NCI-H2171 (cell line): ENCODE data around the gene TMEM123.

Source experiments
- DNase-seq: peaks from one replicate; lab custom pipeline; 2025; lab: John Stamatoyannopoulos, UW

Gene TMEM123

DNA sequence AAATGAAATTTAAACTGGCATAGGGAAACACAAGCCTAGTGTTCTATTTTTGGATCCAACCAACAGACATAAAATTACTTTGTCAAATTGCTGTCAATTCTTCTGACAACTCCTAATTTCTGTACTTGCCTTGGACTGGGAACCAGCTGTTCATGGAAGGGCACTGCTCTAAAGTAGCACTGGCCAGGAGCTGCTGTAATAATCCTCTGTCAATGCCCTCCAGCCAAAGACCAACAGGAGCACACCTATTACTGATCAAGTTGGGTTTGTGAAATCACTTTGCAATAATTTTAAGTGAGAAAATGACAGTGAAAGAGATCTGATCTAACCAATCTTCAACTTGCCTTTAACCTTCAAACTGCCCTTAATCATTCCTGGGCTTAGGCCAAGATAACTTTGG, 18.9 kb upstream of the TMEM123 start:
- no peak for DNase-seq

DNA sequence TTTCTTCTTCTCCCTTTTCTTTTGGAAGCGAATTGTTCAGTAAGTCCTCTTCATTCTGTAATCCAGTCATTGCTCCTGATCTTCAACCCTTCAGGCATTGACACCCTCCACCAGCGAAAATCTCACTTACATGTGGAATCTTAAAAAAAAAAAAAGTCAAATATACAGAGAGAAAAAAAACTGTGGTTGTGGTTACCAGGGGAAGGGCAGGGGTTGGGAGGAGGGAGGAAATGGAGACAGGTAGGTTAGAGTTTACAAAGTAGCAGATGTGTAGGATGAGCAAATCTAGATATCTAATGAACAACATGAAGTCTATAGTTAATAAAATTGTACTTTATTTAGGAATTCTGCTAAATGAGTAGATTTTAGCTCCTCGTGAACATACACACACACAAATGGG, 17.7 kb upstream of the TMEM123 start:
- no peak for DNase-seq

DNA sequence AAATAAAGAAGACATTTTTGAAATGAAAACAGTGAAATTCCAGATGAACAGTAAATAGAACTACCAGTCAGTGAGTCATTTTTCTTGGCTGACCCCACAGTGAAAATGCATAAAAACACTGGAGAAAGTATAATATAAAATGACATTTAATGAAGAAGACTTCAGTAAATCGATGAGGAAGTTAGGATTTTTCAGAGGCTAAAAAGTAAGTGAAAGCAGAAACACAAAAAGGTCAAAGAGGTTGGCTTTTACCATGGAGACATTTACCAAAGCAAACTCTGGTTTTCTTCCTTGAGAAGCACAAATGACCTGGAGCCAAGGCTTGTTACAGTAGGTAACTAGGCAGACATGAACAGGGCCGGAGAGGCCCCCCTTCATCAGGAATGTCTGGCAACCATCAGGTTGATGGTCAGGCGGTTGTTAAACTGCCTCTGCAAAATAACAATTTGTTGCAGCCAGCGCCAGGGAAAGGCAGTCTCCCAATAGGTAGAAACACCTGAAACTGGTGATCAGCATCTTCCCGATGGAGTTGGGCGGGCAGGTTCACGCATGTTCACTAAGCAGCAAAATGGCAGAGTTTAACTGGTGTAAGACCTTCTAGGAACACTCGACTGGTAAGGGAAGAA, 16.7 kb upstream of the TMEM123 start:
- no peak for DNase-seq

DNA sequence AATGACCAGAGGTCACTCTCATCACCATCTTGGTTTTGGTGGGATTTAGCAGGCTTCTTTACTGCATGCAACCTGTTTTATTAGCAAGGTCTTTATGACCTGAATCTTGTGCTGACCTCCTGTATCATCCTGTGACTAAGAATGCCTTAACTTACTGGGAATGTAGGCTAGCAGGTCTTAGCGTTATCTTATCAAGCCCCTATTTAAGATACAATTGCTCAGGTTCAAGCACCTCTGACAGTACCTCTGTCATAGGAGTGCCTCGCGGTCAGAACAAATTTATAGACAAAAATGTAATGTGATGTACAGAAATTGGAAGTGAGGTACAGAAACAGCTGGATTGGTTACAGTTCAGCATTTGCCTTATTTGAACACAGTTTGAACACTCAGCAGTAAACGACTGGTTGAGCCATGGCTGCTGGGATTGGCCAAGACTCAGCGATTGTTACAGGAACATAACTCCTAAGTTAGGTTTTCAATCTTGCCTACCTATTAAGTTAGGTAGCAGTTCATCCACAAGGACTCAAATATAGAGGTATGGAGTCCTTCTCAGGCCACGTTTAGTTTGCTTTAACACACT, 16.1 kb upstream of the TMEM123 start:
- DNase-seq, result no peak

DNA sequence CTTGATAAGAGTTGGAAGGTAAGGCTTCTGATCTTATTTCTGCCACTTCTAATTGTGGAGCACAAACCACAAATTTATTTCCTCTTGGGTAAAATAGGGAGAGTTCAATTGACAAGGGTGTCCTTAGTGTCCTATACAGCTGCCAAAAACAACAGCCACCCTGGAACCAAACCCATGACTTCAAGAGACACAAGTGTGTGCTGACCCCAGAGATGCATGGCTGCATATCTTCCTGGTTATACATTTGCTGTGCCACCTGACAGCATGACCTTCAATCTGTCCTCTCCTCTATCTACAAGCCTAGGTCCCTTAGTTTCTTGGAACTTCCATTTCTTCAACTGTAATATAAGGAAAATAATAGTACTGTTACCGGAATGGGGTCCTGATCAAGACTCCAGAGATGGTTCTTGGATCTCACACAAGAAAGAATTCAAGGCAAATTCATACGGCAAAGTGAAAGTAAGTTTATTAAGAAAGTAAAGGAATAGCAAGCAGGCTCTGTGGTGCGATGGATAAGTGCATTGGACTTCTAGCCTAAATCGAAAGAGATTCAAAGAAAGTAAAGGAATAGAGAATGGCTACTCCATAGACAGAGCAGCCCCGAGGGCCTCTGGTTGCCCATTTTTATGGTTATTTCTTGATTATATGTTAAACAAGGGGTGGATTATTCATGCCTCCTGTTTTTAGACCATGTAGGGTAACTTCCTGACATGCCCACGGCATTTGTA, 15.5 kb upstream of the TMEM123 start:
- no peak for DNase-seq

DNA sequence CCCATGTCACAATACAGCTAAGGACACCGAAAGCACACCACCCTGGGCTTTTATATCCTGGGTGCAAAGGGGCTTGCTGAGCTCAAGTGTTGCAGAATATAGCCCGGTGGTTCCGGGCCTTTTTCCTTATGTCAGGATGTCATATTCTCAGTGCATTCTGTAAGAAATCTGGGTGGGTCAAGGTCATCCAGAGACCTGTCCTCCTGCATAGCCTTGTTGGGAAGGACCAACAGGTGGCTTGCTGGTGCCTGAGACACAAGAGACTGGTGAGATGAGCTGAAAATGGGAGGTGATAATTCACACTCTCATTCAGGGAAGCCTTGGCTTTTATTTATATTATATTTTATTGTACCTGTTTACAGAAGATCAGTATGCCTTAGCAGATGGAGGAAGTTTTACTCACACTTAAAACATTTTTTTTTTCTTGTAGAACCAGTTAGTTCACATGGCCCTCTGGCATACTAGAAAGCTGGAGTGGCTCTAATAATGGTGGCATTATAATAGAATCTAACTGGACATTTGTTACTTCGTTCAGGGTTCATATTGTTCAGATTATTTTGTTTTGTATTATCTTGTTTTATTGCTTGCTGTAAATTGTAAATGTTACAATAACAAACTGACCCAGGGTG, 14.6 kb upstream of the TMEM123 start:
- no peak for DNase-seq

DNA sequence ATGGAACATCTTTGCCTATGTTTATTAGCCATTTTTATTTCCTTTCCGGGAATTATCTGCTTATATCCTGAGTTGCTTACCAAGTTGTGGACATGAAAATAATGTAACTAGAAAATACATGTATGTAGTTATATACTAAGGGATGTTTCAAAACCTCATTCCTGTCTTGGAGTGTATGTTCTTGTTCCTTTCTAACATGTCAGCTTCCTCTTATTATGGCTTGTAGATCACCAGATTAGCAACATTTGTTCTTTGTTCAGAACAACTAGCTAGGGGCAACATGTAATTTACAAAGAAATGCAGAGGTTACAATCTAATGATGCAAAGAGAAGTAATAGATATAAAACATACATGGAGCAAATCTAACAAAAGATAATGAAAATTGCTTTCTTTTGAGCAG, 13.1 kb upstream of the TMEM123 start:
- DNase-seq, result no peak

DNA sequence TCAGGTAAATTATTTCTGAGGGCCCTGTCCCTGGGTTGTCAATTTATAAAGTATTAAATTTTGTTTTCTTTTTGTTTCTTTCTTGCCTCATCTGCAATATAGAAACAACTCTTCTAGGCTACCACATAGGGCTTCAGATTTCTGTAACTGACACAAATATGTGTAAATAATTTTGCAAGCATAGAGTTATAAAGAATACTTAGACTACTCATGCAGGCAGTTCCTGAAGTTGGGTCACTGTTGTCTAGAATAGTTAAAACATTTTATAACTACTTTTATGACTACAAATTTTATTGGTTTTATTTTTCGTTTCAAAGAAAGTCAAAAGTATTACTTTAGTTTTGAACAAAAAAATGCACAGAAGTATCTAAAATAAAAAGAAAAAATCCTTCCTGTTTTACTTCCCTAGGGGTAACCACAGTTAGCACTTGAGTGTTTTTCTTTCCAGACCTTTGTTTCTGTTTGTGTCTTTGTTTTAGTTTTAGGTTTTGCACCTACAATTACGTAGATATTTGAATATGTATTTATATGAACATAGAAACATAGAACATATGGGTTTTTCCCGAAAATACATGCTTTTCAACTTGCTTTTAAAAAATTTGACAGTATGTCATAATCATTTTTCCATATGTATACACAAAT, 12.4 kb upstream of the TMEM123 start:
- DNase-seq, result no peak

DNA sequence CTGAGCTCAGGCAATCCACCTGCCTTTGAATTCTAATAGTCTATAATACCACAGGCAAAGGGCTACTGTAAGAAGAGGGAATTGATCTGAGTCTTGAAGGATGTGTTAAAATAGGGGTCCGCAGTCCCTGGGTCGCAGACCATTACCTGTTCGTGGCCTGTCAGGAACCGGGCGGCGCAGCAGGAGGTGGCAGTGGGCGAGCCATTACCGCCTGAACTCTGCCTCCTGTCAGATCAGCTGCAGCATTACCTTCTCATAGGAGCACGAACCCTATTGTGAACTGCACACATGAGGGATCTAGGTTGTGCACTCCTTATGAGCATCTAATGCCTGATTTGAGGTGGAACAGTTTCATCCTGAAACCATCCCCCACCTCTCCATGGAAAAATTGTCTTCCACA, 11.5 kb upstream of the TMEM123 start:
- DNase-seq, result no peak

DNA sequence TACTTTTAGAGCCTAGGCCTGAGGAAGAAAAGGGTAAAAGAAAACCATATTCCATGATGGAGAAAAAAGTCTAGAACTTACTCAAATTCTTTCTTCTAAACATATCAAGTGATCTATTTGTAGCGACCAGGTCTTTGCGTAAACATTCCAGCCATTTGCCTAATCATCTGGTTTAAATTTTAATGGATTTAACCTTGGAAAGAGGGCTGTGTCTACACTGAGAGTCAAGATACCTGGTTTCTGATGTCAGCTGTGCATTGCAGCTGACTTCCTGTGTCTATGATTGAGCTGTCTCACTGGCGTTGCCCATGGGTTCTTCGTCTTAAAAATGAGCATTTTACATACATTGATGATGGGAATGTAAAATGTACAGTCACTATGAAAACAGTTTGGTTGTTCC, 10.0 kb upstream of the TMEM123 start:
- no peak for DNase-seq

DNA sequence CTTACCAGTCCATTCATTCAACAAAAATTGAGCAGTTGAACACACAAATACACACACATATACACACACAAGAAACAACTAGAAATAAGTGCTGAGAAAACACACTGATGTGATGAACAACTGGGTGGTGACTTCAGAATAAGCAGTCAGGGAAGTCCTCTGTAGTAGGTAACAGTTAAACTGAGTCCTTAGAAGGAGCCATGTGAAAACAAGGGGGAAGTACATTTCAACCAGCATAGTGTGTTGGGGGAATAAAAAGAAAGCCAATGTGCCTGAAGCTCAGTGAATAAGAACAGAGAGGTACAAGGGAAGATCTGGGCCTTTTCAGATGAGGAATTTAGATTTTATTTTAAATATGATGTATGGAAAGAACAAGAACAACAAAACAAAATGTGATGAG, 6.8 kb upstream of the TMEM123 start:
- no peak for DNase-seq

DNA sequence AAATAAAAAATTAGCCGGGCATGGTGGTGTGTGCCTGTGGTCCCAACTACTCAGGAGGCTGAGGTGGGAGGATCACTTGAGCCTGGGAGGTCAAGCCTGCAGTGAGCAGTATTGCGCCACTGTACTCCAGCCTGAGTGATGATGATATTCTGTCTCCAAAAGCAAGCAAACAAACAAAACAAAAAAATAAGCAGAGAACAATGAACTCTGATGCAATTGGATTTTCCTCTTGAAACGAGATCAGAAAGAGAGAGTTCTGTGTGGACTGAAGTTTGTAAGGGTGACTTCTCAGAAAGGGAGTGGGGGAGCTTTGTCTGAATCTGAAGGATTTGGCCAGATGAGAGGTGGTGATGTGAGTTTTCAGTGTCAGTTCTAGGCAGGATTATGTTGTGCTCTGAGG, 6.0 kb upstream of the TMEM123 start:
- no peak for DNase-seq

DNA sequence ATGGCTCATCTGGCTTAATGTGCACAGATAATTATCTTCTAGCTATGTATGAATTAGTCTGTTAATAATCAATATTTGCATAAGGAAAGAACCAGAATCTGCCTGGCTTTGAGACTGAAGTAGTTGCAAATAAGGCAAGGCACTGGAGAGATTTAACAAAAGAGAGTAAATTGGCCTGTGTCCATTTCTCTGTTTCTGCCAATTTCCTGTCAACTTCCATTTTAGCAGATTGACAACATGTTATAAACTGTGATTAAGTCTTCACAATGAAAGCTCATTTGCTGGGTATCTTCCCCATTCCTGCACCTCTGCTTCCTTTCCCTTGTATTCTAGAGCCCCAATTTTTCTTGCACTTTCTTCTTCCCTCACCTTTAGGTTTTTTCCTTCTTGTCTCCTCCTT, 5.3 kb upstream of the TMEM123 start:
- no peak for DNase-seq

DNA sequence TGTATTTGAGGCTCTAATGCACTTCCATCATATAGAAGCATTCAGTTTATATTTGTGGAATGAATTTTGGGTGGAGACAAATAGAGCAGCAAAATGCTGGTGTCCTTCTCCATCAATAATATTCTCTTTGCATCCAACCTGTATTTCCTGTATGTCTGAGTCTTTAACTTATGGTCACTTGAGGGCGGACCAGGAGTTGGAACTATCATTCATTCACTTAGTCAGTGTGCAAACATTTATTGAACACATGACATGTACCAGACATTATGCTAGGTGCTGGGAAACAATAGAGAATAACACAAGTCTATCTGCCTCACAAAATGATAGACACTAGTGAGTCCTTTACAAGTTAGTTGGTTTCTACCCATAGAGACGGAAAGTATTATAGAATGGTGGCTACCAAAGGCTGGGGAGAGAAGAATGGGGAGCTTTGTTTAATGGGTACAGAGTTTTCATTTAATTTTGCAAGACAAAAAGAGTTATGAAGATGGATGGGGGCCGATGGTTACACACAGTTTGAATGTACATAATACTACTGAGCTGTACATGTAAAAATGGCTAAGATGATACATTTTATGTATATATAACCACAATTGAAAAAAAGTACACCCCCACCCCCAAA, 4.6 kb upstream of the TMEM123 start:
- DNase-seq, result no peak

DNA sequence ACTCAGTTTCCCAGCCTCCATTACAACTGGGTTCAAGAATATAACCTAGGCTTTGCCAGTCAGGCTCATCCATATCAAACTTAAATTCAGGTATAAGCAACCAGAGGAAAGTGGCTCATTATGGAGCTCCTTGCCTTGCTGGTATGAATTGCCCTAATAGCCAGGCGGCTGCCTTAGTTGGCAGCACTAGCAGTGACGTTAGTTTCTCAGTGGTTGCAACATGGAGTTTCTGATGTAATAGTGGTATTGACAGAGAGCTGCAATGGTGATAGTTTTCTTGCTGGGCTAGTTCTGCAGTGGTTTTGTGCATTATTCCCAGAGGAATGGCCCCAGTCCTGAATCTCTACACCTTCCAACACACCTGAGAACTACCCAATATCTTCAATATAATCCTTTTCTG, 3.8 kb upstream of the TMEM123 start:
- no peak for DNase-seq

DNA sequence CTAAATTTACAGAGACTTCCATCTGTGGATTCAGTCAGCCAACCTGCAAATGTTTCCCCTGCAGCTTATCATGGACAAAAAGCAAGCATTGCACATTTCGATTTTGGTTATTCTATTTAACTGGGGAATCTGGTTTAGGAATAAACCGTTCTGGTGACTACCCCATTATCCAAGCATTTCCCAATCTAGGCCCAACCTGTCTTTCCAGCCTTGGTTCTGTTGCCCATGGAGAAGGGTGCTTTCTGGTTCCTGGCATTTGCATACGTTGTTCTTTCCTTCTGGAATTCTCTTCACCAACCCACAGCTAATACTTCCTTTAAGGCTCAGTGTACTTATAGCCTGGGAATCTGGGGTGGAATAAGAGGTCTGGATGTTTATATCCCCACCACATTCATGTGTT, 1.4 kb upstream of the TMEM123 start:
- DNase-seq, result no peak

DNA sequence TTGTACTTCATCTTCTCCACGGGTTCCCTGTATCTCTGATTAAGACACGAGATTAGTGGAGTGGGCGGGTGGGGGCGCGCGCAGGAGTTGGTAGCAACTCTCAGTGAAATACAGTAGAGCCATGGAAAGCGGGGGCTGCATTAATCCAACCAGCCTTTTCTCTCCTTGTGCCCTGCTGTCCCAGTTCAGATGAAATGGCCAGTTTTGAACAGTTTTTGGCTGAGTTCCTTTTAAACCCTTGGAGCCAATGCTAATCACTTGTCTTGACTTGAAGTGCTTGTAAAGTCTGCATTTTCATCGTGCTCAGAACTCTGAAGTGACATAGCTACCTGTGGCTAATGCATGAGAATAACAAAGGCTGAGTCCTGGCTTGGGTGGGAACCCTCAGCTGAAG, 734 bp upstream of the TMEM123 start:
- DNase-seq, result no peak

DNA sequence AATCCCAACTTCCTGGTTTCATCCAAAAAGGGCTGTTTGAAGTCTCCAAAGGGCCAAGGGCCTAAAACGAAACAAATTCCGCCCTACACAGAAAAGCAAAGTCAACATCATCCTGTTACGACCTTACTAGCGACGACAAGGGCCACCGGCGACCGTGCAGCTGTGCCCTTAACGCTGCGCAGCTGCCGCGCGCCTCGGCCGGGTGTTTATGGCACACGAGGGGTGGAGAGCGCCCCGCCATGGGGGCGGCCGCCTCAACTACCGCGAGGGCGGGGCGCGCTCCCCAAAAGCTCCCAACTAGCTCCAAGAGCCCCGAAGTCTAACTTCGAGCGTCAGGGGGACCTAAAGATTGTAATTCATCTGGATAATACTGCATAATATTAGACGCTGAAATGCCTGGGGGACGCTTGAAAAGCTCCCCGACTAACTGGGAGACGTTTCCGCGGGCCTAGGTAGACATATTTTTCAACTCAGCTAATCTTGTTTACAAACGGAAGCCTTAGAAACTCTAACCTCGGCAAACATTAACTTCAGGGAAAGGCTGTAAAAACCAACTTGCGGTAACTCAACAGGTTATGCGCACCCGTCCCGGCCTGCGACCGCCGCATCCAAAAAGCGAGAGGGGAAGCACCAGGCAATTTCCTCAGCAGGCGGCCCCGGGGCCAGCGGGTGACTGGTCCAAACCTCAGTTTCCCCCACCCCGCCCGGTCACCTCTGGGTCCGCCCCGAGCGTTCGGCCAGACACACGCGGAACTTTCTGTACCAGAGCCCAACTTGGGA, 694 bp downstream of the TMEM123 start:
- DNase-seq, result peak; percentile 24

DNA sequence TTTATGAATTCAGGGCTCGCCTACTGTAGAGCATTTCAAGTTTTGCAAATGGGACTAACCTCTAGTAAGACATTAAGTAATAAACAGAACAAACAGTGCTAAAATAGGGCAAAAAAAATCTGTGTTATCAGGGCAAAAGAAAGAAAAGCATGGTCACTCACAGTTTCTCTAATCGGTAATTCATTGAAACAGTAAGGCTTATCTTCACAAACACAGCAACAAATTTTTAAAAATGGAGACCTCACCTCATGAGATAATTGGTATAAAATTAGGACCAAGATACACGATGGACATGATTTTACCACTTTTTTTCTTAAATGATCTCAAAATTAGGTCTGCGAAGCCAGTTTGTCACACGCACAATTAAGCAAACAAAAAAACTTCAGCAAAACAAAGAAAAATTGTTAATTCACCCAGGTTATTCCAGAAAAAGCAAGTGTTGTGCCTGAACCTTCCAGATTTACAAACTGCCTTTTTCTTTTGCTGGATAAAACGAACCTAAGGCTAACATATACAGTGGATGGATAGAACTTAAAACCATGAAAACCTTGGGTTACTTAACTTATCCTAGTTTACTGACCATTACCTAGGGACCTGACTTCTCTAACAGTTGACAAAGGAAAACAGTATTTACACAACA, 1.4 kb downstream of the TMEM123 start:
- DNase-seq, result no peak

DNA sequence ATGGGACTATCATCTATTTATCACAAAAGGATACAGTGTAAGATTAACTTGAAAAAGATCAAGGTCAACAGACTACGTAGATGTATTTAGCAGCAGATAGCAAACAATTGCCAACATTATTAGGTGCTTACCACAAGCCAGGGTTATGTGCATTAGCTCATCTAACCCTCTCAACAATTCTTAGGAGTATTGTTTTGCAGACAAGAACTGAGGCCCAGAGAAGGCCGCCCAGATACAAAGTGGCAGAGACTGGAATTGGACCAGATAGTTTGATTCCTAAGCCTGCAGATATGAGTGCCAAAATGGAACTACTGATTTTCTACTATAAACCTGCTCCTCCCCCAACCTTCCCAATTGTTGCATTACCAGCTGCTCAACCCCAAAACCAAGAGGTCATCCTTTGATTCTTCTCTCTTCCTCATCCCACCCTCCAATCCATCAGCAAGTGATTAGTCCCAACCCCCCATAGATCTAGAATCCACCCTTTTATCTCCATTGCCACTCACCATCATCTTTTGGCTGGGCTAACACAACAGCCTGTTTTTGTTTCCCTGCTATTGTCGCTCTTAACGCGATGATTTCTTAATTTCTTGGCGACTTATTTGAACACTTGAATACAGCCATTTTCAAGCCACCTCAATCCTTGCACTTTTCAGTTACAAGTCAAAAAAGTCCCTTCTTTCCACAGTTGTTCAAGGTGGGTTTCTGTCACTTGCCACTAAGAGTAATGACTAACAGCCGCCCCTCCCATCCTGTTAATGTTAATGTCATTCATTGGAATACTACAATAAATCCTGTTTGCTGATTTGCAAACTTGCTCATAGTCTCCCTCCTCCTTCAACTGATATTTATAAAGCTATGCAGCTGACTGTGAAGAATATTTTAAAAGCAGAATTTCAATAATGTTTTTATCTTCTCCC, 2.7 kb downstream of the TMEM123 start:
- DNase-seq, result no peak
